Measurements from ENCODE around the gene PLPPR1.

- no peak for TF ChIP-seq CTCF (IDR thresholded peaks at IDR 0.05)
- no peak for TF ChIP-seq POLR2A (IDR thresholded peaks at IDR 0.05)
Observed at GRCh38 chr9:101275769-101276250, 247.3 kb downstream of the PLPPR1 start.
